ENCODE measurements around the gene SPTY2D1. TPM values are rescaled to one million over a fixed set of nuclear protein-coding genes. Genes with fewer than 3 reads are reported as not detected.

The SPTY2D1 gene
- total RNA-seq, 1 donor from 2014 or later, result 20.8 TPM

DNA sequence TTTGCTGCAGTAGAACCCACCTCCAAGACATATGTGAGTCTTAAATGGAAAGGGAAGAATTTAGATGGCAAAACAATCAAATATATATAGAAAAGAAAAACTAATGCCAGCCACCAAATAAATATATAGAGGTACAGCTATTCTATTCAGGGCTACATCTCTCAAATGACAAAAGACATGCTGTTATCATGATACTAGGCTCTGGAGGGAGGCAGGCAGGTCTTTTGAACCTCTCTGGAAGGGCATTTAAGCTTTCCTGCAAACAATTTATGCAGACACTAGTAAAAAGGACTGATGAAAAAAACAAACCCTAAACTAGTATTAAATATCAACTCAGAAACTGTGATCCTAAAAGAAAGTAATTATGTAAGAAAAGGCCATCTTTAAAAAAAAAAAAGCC is 70.0 kb downstream of the SPTY2D1 start:
- no peak for DNase-seq

DNA sequence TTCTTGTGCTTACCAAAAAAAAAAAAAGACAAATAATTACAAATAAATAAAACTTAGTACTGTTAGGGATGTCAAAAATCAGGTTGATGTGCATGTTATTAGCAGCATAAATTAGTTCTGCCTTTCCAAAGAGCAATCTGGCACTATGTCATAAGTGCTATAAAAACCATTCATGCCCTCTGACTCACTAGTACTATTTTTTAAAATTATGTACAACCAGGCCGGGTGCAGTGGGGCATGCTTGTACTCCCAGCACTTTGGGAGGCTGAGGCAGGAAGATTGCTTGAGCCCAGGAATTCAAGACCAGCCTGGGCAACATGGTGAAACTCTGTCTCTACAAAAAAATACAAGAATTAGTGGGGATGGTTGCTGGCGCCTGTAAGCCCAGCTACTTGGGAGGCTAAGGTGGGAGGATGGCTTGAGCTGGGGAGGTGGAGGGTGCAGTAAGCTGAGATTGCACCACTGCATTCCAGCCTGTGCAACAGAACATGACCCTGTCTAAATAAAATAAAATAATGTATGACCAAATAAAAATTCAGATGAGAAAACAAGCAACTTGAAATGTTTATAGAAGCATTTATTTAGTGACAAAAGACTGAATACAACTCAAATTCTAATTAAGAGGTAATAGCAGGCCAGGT is 70.9 kb downstream of the SPTY2D1 start:
- DNase-seq, result no peak

Other genes with a start within 250 kb of the SPTY2D1 start
- gene LDHA, start 239.8 kb downstream of the SPTY2D1 start, total RNA-seq, result 321 TPM
- gene LDHC, start 222.0 kb downstream of the SPTY2D1 start, total RNA-seq, result not detected
- gene LDHAL6A, start 178.5 kb downstream of the SPTY2D1 start, total RNA-seq, result not detected
- gene TSG101, start 107.4 kb downstream of the SPTY2D1 start, total RNA-seq, result 54.5 TPM
- gene UEVLD, start 45.6 kb downstream of the SPTY2D1 start, total RNA-seq, result 18.8 TPM
- 2.6 TPM for gene MISFA, start 34.6 kb downstream of the SPTY2D1 start, total RNA-seq
- gene TMEM86A, start 64.4 kb upstream of the SPTY2D1 start, total RNA-seq, result 4.0 TPM
- gene IGSF22, start 91.8 kb upstream of the SPTY2D1 start, total RNA-seq, result 0.89 TPM
- gene PTPN5, start 157.5 kb upstream of the SPTY2D1 start, total RNA-seq, result 0.69 TPM